ENCODE results near the gene SLC26A1.

GRCh38 chr4:1030559-1030958 lies 37.4 kb upstream of the SLC26A1 start:
- TF ChIP-seq POLR2A (IDR thresholded peaks at IDR 0.05) (no peak), CTCF (IDR thresholded peaks at IDR 0.05) (no peak)

Data from body of pancreas (tissue), 4 donors.